Measurements from ENCODE around the gene RSF1. TPM values are rescaled to one million over a fixed set of nuclear protein-coding genes. Genes with fewer than 3 reads are reported as not detected.

The RSF1 gene
- total RNA-seq, 4 donors from 2014 or later, result 55.0 to 88.8 (median 65.8) TPM

- no peak for DNase-seq
- intact Hi-C loops (cut with DNase I), result no loop called here
- no peaks in the 10 kb centered on the region for H3K27me3 ChIP-seq
- no peaks in the 10 kb centered on the region for H3K9me3 ChIP-seq
- H3K27ac ChIP-seq, result no peak overlapping the region
- H3K4me3 ChIP-seq (replicated peaks in 1 of 3), result no peak overlapping the region
- no peaks in the 10 kb centered on the region for H3K36me3 ChIP-seq
- 87 to 96% methylated on average over 1 of the region's 1 CpG for whole genome bisulfite sequencing, 2 donors
- H3K4me1 ChIP-seq, result no peaks in the 10 kb centered on the region
- TF ChIP-seq POLR2A (IDR thresholded peaks at IDR 0.05), result no peak
- TF ChIP-seq CTCF (IDR thresholded peaks at IDR 0.05), result no peak
These were observed 110.2 kb downstream of the RSF1 start for GRCh38 chr11:77710358-77710757.

- H3K9me3 ChIP-seq, result no peaks in the 10 kb centered on the region
- intact Hi-C loops (cut with DNase I), result no loop called here
These were observed 114.5 kb downstream of the RSF1 start for GRCh38 chr11:77705876-77706579.

GRCh38 chr11:77705195-77705875 is 115.2 kb downstream of the RSF1 start:
- no peak for DNase-seq
- no peak for TF ChIP-seq POLR2A (IDR thresholded peaks at IDR 0.05)
- TF ChIP-seq CTCF (IDR thresholded peaks at IDR 0.05), result no peak
- no peak overlapping the region for H3K4me3 ChIP-seq (replicated peaks in 1 of 3)
- H3K27me3 ChIP-seq, result no peaks in the 10 kb centered on the region
- no peaks in the 10 kb centered on the region for H3K4me1 ChIP-seq
- H3K9me3 ChIP-seq, result no peaks in the 10 kb centered on the region
- WGBS, 2 donors, result 89 to 92% methylated on average over 4 of the region's 4 CpGs
- intact Hi-C loops (cut with DNase I), result no loop called here
- H3K36me3 ChIP-seq, result no peaks in the 10 kb centered on the region
- no peak overlapping the region for H3K27ac ChIP-seq

More at GRCh38 chr11:77705876-77706579, 114.5 kb downstream of the RSF1 start:
- Histone ChIP-seq H3K27ac (no peak overlapping the region), H3K27me3 (no peaks in the 10 kb centered on the region), H3K4me3 (replicated peaks in 1 of 3) (no peak overlapping the region), H3K36me3 (no peaks in the 10 kb centered on the region), H3K4me1 (no peaks in the 10 kb centered on the region)
- 92 to 96% methylated on average over 7 of the region's 7 CpGs for WGBS, 2 donors
- TF ChIP-seq POLR2A (IDR thresholded peaks at IDR 0.05), result no peak
- no peak for TF ChIP-seq CTCF (IDR thresholded peaks at IDR 0.05)
- no peak for DNase-seq

- TF ChIP-seq CTCF (IDR thresholded peaks at IDR 0.05), result no peak
- no peak for TF ChIP-seq POLR2A (IDR thresholded peaks at IDR 0.05)
- Histone ChIP-seq H3K4me1 (no peaks in the 10 kb centered on the region), H3K27ac (no peak overlapping the region), H3K9me3 (no peaks in the 10 kb centered on the region), H3K36me3 (no peaks in the 10 kb centered on the region), H3K27me3 (no peaks in the 10 kb centered on the region), H3K4me3 (replicated peaks in 1 of 3) (no peak overlapping the region)
- no peak for DNase-seq
- intact Hi-C loops (cut with DNase I), result no loop called here
- WGBS, 2 donors, result 95% methylated on average over 3 of the region's 3 CpGs
These were observed 116.5 kb downstream of the RSF1 start for GRCh38 chr11:77704029-77704428.

- no peak overlapping the region for H3K4me3 ChIP-seq (replicated peaks in 1 of 3)
- TF ChIP-seq CTCF (IDR thresholded peaks at IDR 0.05), result no peak
- TF ChIP-seq POLR2A (IDR thresholded peaks at IDR 0.05), result no peak
- H3K27ac ChIP-seq, result no peak overlapping the region
- H3K27me3 ChIP-seq, result no peaks in the 10 kb centered on the region
- DNase-seq, result no peak
- WGBS, 2 donors, result 95 to 98% methylated on average over 1 of the region's 1 CpG
- intact Hi-C loops (cut with DNase I), result no loop called here
- H3K36me3 ChIP-seq, result peaks cover 5 to 14% of the 10 kb centered on the region in 2 donors
- H3K9me3 ChIP-seq, result no peaks in the 10 kb centered on the region
- H3K4me1 ChIP-seq, result no peaks in the 10 kb centered on the region
These were observed 121.1 kb downstream of the RSF1 start for GRCh38 chr11:77699425-77699824.
